Measurements from ENCODE around the gene CACNG7.
"Not testable (repeated sequence)": the region's sequence is repeated elsewhere in the genome, so short reads cannot be mapped to it uniquely, and the experiment has no call there.

CACNG7 gene

GRCh38 chr19:53906211-53907192 lies 2.6 kb upstream of the CACNG7 start:
- DNase-seq: peak; percentile 47

DNA sequence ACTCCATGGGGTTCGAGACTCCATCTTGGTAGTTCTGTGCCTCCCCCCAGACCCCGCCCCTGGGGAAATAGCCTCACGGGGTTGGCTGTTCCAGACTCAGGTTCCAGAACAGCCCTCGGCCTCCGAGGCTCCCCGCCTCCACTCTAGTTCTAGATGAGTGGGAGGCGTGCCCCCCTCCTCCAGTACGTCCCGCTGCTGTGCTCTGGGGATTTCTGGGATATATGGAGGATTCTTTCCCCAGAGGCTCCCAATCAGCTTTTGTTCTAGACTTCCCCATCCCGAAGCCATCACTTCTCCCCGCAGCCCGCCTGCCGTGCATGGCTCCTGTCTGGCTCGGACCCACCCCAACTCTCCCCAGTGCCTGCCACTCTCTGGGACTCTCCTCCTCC lies 1.9 kb upstream of the CACNG7 start:
- no peak for DNase-seq

- DNase-seq: no peak
Observed at GRCh38 chr19:53907690-53908089, 1.4 kb upstream of the CACNG7 start.

GRCh38 chr19:53908106-53908934 lies 758 bp upstream of the CACNG7 start:
- peak; percentile 64 for DNase-seq

DNA sequence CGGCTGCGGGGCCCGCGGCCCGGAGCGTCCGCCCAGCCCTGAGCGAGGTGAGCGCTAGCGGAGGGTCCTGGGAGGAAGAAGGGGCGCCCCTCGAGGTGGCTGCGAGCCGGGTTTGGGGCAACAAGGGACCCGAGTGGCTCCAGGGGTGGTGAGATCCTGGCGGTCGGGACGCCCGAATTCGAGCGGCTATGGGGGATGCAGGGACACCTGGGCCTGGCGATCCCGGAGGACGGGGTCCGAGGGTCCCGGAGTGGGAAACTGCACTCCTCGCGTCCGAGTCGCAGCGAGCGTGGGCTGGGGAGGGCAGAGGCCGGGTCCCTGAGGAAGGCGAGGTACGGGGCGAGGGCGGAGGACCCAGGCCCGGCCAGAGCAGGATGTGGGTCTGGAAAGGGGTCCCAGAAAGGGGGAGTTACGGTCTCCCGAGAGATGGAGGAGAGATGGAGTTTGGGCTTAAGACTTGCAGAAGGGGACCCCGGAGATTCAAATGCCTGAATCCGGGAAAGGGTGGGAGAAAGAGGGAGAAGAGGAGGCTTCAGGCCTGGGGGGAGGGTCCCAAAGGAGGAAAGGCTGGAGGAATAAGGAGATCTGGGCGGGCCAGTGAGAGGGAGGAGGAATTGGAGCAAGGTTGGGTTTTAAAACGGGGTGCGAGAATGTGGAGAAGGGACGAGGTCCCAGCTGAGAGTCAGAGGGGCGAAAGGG lies 542 bp downstream of the CACNG7 start:
- DNase-seq: no peak

- DNase-seq: no peak
Observed at GRCh38 chr19:53910170-53910518, 1.1 kb downstream of the CACNG7 start.

- DNase-seq: peak; percentile 50
Observed at GRCh38 chr19:53912653-53913052, 3.6 kb downstream of the CACNG7 start.

- no peak for DNase-seq
Observed at GRCh38 chr19:53915000-53915399, 5.9 kb downstream of the CACNG7 start.

DNA sequence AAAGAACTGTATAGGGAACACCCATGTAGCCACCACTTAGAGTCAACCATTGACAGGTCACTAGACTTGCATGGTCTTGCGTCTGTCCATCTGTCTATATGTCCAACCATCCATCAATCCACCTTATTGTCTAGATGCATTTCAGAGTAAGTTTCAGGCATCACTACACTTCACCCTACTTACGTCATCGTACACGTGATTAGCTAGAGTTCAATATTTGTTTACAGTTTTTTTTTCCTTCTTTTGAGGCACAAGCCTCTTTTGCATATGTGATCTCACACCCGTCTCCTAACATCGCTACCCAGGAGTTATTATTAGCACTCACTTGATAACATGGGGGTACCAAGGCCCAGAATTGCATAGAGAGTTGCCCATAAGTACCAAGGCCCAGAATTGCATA lies 6.9 kb downstream of the CACNG7 start:
- no peak for DNase-seq

GRCh38 chr19:53917356-53917755 lies 8.3 kb downstream of the CACNG7 start:
- no peak for DNase-seq

DNA sequence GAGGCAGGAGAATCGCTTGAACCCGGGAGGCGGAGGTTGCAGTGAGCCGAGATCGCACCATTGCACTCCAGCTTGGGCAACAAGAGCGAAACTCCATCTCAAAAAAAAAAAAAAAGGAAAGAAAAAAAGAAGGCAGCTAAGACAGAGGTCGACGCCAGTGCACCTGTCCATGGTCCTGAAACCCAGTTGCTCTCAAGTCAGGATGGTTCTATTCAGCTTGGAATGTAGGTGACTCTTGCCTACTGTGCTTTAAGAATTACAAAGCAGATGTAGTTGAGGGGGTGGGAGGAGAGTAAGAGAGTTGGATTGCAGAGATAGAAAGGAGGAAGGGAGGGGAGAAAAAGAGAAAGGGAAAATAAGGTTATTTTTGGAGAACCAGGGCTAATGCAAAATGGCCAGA lies 18.7 kb downstream of the CACNG7 start:
- DNase-seq: peak; percentile 84

DNA sequence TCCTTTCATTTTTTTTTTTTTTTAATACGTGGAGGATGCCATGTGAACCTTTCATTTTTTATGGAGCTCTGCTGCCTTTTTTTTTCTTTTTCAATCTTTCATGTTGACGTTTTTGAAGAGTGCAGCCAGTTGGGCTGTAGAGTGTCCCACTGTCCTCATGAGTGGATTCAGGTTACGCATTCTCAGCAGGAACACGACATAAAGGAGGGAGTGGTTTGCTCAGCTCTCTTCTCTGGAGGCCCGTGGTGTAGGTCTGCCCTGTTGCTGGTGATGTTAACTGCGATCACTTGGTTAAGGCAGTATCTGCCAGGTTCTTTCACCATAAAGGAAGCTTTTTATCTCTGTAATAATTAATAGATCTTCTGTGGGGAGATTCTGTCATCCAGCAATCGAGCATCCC lies 27.0 kb downstream of the CACNG7 start:
- no peak for DNase-seq

DNA sequence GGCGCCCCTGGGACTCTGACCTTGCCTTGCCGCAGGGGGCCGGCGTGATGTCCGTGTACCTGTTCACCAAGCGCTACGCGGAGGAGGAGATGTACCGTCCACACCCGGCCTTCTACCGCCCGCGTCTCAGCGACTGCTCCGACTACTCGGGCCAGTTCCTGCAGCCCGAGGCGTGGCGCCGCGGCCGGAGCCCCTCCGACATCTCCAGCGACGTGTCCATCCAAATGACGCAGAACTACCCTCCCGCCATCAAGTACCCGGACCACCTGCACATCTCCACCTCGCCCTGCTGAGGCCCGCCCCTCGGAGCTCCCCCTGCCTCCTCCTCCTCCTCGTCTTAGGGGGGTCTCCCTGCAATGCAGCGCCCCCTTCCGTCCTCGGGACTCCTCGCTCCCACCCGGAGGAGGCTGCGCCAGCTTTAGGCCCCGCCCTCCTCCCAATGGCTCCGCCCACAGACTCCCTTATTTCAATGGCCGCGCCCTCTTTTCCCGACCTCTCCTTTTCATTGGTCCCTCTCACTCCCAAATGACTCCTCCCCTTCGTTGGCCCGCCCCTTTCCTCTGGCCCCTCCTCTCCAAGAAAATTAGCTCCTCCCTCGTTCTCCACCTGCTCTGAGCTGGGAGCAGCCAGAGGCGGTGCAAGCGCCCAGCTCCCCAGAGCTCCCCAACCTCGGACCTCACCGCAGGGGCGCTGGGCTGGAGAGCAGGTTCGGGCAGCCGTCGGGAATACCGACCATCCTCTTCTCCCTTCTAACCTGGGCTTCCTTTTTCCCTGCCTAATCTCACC lies 33.1 kb downstream of the CACNG7 start:
- peak; percentile 62 for DNase-seq

DNA sequence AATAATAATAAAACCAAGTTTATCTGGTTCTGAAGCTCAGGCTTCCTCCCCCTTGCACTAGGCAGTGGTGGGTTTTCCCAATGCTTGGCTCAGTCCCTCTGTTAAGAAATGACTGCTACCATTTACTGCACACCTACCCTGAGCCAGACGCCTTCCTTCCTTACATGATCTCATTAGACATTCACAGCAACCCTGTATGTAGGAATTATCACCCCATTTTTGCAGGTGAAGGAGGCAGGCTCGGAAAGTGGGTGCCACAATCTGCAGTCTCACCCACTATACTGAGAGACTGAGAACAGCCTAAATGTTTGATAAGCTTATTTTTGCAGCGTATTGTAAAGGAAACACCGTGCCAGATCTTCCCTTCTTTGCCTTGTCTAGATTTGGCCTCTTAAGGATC lies 35.3 kb downstream of the CACNG7 start:
- no peak for DNase-seq

- no peak for DNase-seq
Observed at GRCh38 chr19:53944933-53945332, 35.9 kb downstream of the CACNG7 start.

- peak; percentile 57 for DNase-seq
Observed at GRCh38 chr19:53945441-53945840, 36.4 kb downstream of the CACNG7 start.

DNA sequence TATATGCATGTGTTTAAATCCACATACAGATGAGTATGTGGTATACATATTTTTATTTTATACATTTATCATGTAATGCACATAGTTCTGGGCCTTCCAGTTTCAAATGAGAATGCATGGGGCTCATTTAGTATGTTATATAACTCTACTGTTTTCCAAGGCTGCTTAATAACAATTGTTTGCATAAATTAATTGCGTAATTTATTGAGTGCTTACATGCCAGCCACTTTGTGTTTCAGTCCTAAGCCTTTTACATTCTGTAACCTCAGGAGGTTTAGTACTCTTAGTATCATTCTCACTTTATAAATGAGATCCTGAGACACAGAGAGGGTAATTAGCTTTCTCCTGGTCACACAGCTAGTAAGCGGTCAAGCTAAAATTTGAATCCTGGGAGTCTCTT lies 36.9 kb downstream of the CACNG7 start:
- no peak for DNase-seq

DNA sequence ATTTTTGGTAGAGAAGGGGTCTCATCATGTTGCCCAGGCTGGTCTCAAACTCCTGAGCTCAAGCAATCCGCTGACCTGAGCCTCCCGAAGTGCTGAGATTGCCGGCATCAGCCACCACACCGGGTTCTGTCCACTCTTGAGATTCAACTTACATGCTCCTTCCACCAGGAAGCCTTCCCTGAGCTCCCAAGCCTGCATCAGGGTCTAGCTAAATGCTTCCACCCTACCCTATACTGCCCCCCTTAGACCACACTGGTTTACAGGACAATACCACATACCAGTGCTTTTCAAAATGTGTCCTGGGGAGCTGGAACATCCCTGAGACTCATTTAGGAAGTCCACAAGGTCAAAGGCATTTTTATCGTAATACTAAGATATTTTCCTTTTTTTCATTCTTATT lies 38.5 kb downstream of the CACNG7 start:
- DNase-seq: no peak

DNA sequence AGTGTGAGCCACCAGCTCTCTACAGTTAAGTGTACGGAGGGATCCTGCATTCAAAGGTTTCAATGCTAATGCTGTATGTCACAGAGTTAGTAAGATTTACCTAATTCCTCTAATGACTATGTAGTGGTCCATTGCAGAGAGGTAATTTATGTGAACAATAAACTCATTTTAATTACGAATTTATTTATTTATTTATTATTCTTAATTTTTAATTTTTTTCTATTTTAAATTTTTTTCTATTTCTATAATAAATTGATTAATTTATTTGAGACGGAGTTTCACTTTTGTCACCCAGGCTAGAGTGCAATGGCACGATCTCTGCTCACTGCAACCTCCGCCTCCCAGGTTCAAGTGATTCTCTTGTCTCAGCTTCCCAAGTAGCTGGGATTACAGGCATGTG lies 39.5 kb downstream of the CACNG7 start:
- DNase-seq: not testable (repeated sequence)

GRCh38 chr19:53951436-53951835 lies 42.4 kb downstream of the CACNG7 start:
- DNase-seq: no peak

GRCh38 chr19:53951947-53952346 lies 42.9 kb downstream of the CACNG7 start:
- DNase-seq: no peak

- DNase-seq: no peak
Observed at GRCh38 chr19:53953383-53953782, 44.3 kb downstream of the CACNG7 start.
